OCI-LY1 (cell line): ENCODE results near the gene SPATA25.
A peak's percentile ranks its signal among the peaks of the same experiment; 100 is the strongest.
"Not testable (repeated sequence)": the region's sequence is repeated elsewhere in the genome, so short reads cannot be mapped to it uniquely, and the experiment has no call there.

Experiments used
- H2AFZ ChIP-seq: fragments of 200-600 bp; sonication (generic), shearing (Covaris generic); 2 replicates; pipeline ENCODE4 v1.6.0; 2014; ENCODE audit warnings: antibody characterized with exemption, mild to moderate bottlenecking, low read length
- H3F3A ChIP-seq: fragments of 200-600 bp; sonication (generic), shearing (Covaris generic); 2 replicates; pipeline ENCODE4 v1.6.0; 2014; ENCODE audit warnings: mild to moderate bottlenecking, antibody characterized with exemption, low read length, moderate library complexity; ENCODE audit not compliant: insufficient read depth
- H3K27ac ChIP-seq: fragments of 200-600 bp; sonication (generic); 2 replicates; pipeline ENCODE4 v1.5.1; 2014; ENCODE audit warnings: low read length, mixed run types, mild to moderate bottlenecking, low read depth; ENCODE audit not compliant: poor library complexity, severe bottlenecking
- H3K27me3 ChIP-seq: fragments of 200-600 bp; sonication (generic); 2 replicates; pipeline ENCODE4 v1.6.0; 2014; ENCODE audit warnings: antibody characterized with exemption, mild to moderate bottlenecking, low read length, moderate library complexity; ENCODE audit not compliant: insufficient read depth
- H3K36me3 ChIP-seq: fragments of 200-600 bp; sonication (generic); 2 replicates; pipeline ENCODE4 v1.6.1; 2014; ENCODE audit warnings: mild to moderate bottlenecking, antibody characterized with exemption, low read length, moderate library complexity, mixed read lengths; ENCODE audit not compliant: insufficient read depth
- H3K4me1 ChIP-seq: fragments of 200-600 bp; sonication (generic); 2 replicates; pipeline ENCODE4 v1.5.1; 2014; ENCODE audit warnings: mild to moderate bottlenecking, low read length, moderate library complexity; ENCODE audit not compliant: insufficient read depth, severe bottlenecking
- H3K4me2 ChIP-seq: fragments of 200-600 bp; sonication (generic), shearing (Covaris generic); 2 replicates; pipeline ENCODE4 v1.6.1; 2014; ENCODE audit warnings: low read length
- H3K4me3 ChIP-seq: fragments of 200-600 bp; sonication (generic); 2 replicates; pipeline ENCODE4 v1.5.1; 2014; ENCODE audit warnings: low read length, low read depth, mild to moderate bottlenecking, mixed read lengths; ENCODE audit not compliant: poor library complexity, severe bottlenecking
- H3K79me2 ChIP-seq: fragments of 200-600 bp; shearing (Covaris generic); 2 replicates; pipeline ENCODE4 v1.6.1; 2016; ENCODE audit warnings: mixed run types, low read length, mixed read lengths; ENCODE audit not compliant: insufficient read depth
- H3K9ac ChIP-seq: fragments of 200-600 bp; sonication (generic), shearing (Covaris generic); 2 replicates; pipeline ENCODE4 v1.6.1; 2014; ENCODE audit warnings: mild to moderate bottlenecking, low read length, mixed read lengths
- H3K9me2 ChIP-seq: fragments of 200-600 bp; sonication (generic), shearing (Covaris generic); 2 replicates; pipeline ENCODE4 v1.6.1; 2014; ENCODE audit warnings: low read depth, mild to moderate bottlenecking, low read length, mixed read lengths
- H3K9me3 ChIP-seq: fragments of 200-600 bp; shearing (Covaris generic); 2 replicates; pipeline ENCODE4 v1.6.1; 2014; ENCODE audit warnings: low read length, mixed read lengths
- H4K20me1 ChIP-seq: fragments of 200-600 bp; sonication (generic), shearing (Covaris generic); 2 replicates; pipeline ENCODE4 v1.6.0; 2016; ENCODE audit warnings: mild to moderate bottlenecking, low read length; ENCODE audit not compliant: insufficient read depth
- CTCF ChIP-seq: fragments of 200-600 bp; sonication (generic), shearing (Covaris generic); IDR thresholded peaks from 2 replicates; pipeline ENCODE4 v1.5.1; 2017; ENCODE audit warnings: mild to moderate bottlenecking, antibody characterized with exemption, low read length, moderate library complexity, mixed read lengths
- EZH2 ChIP-seq: fragments of 200-600 bp; sonication (generic), shearing (Covaris generic); IDR thresholded peaks from 2 replicates; pipeline ENCODE4 v1.8.0; 2017; ENCODE audit warnings: borderline replicate concordance, mixed run types, mild to moderate bottlenecking, antibody characterized with exemption, low read length, moderate library complexity, mixed read lengths

Gene SPATA25

DNA sequence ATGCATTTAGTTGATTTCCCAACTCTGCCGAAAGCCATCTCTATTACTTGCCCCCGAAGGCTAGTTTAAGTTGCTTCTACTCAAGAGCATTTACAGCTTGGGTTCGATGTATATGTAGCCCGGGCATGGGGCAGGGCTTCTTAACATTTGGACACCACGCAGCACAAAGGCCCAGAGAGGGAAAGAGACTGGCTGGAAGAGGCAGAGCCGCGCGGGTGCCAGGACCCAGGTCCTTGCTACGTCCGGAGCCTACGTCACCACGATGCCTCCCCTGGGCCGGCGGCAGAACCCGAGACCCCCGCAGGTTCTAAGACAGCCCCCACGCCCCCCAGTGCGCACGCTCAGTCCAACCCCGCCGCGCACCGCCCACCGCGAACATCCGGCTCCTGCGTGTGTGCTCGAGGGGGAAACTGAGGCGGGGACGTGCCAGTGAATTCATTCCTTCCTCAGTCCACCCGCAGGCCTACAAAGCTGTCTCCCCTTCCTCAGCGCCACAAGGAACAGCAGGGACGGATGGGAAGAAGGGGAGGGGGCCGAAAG, 46.7 kb upstream of the SPATA25 start:
- no peak for TF ChIP-seq CTCF
- TF ChIP-seq EZH2, result no peak
- Histone ChIP-seq H3K9ac (peak overlapping the region; percentile 93), H4K20me1 (no peaks in the 10 kb centered on the region), H3K36me3 (peaks cover 22% of the 10 kb centered on the region), H2AFZ (no peak overlapping the region), H3K4me3 (peak overlapping the region; percentile 68), H3K9me2 (no peaks in the 10 kb centered on the region), H3K4me2 (peak overlapping the region; percentile 74), H3K4me1 (peaks cover 14% of the 10 kb centered on the region), H3K27ac (peak overlapping the region; percentile 67), H3K79me2 (peaks cover 7% of the 10 kb centered on the region), H3K9me3 (no peaks in the 10 kb centered on the region), H3K27me3 (no peaks in the 10 kb centered on the region), H3F3A (no peaks in the 10 kb centered on the region)

DNA sequence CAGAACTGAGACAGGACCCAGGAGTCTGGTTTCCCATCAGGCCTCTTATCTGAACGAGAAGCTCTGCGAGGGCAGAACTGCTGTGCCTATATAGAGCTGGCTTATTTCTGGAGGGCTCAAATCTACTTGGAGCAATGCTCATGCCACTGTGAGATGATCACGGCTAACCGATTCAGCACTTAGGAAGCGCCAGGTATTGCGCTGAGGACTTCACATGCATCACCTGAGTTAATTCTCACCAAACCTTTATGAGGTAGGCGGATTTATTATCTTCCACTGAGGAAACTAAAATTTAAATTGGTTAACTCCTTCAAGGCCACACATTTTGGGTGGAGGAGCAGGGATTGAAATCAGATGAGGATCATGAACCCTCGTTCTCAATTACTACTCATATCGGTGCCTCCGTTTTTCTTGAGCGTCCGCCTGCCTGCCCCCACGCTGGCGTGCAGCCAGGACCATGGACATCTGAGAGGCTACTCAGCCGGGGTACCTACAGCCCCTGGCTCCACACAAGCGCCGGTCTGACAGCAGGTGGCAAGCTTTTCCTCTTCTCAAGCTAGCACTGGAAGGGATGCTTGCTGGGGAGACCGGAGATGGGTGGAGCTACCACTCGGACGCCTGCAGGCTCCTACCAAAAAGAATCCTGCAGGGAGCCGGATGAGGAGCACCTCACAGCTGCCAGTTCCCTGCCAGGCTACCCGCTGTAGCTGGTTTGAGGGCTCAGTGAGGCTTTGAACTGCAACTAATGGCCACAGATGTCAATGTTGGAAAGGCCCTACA, 46.0 kb upstream of the SPATA25 start:
- H3K27ac ChIP-seq, result peak overlapping the region; percentile 67
- H3K4me3 ChIP-seq, result peak overlapping the region; percentile 68
- TF ChIP-seq EZH2 (no peak), CTCF (peak; percentile 38; the same call in 1 of the 2 replicates)
- no peaks in the 10 kb centered on the region for H3F3A ChIP-seq
- H3K9me3 ChIP-seq, result no peaks in the 10 kb centered on the region
- H3K27me3 ChIP-seq, result no peaks in the 10 kb centered on the region
- no peaks in the 10 kb centered on the region for H3K9me2 ChIP-seq
- H3K79me2 ChIP-seq, result peaks cover 7% of the 10 kb centered on the region
- H2AFZ ChIP-seq, result no peak overlapping the region
- H4K20me1 ChIP-seq, result no peaks in the 10 kb centered on the region
- peak overlapping the region; percentile 93 for H3K9ac ChIP-seq
- peak overlapping the region; percentile 74 for H3K4me2 ChIP-seq
- H3K36me3 ChIP-seq, result peaks cover 15% of the 10 kb centered on the region
- H3K4me1 ChIP-seq, result peaks cover 14% of the 10 kb centered on the region

GRCh38 chr20:45931680-45932079, 44.3 kb upstream of the SPATA25 start:
- not testable (repeated sequence) for H3K4me3 ChIP-seq, H2AFZ ChIP-seq, H4K20me1 ChIP-seq, H3K27ac ChIP-seq, H3K79me2 ChIP-seq, H3K4me2 ChIP-seq, H3K9me2 ChIP-seq, H3K36me3 ChIP-seq, H3K27me3 ChIP-seq, H3F3A ChIP-seq, H3K9ac ChIP-seq, H3K9me3 ChIP-seq
- H3K4me1 ChIP-seq, result peaks cover 14% of the 10 kb centered on the region
